Endodermal cell (in vitro differentiated cells): ENCODE measurements around the gene LPP. TPM values are rescaled to one million over a fixed set of nuclear protein-coding genes. Genes with fewer than 3 reads are reported as not detected.

ENCODE experiments used
- DNase-seq: peaks from one replicate; pipeline ENCODE4 v3.0.0-alpha.2; 2017
- H3K27ac ChIP-seq: 2 replicates; pipeline ENCODE4 v1.5.1; 2013; ENCODE audit warnings: mild to moderate bottlenecking, low read depth, low read length, moderate library complexity
- H3K27me3 ChIP-seq: 2 replicates; pipeline ENCODE4 v1.6.1; 2013; ENCODE audit warnings: mild to moderate bottlenecking, low read length, moderate library complexity; ENCODE audit not compliant: insufficient read depth, control insufficient read depth, poor library complexity, severe bottlenecking
- H3K36me3 ChIP-seq: 2 replicates; pipeline ENCODE4 v1.7.0; 2013; ENCODE audit warnings: mild to moderate bottlenecking, low read length, moderate library complexity; ENCODE audit not compliant: control insufficient read depth, insufficient read depth
- H3K4me1 ChIP-seq: one replicate; pipeline ENCODE4 v1.7.0; 2013; ENCODE audit warnings: low read length; ENCODE audit not compliant: control insufficient read depth, insufficient read depth
- H3K4me3 ChIP-seq: 2 replicates; pipeline ENCODE4 v1.5.1; 2013; ENCODE audit warnings: mild to moderate bottlenecking, low read length, moderate library complexity
- H3K9ac ChIP-seq: 2 replicates; pipeline ENCODE4 v1.6.1; 2013; ENCODE audit warnings: mild to moderate bottlenecking, low read length, moderate library complexity; ENCODE audit not compliant: poor library complexity, severe bottlenecking; ENCODE audit errors: extremely low read depth
- H3K9me3 ChIP-seq: 2 replicates; pipeline ENCODE4 v1.6.1; 2013; ENCODE audit warnings: mild to moderate bottlenecking, low read length, moderate library complexity; ENCODE audit not compliant: control insufficient read depth
- H3K27ac Mint-ChIP-seq: 2 replicates; pipeline ENCODE4 v1.8.0; 2020; ENCODE audit warnings: mixed read lengths
- H3K27me3 Mint-ChIP-seq: 2 replicates; pipeline ENCODE4 v1.8.0; 2021; ENCODE audit warnings: mild to moderate bottlenecking, mixed read lengths; ENCODE audit not compliant: insufficient read depth
- H3K36me3 Mint-ChIP-seq: 2 replicates; pipeline ENCODE4 v1.8.0; 2020; ENCODE audit warnings: low read depth, mixed read lengths
- H3K4me1 Mint-ChIP-seq: 2 replicates; pipeline ENCODE4 v1.8.0; 2020; ENCODE audit warnings: mixed read lengths
- H3K4me3 Mint-ChIP-seq: 2 replicates; pipeline ENCODE4 v1.8.0; 2020; ENCODE audit warnings: mild to moderate bottlenecking, moderate library complexity, mixed read lengths
- H3K9me3 Mint-ChIP-seq: 2 replicates; pipeline ENCODE4 v1.8.0; 2020; ENCODE audit warnings: mild to moderate bottlenecking, mixed read lengths
- CTCF ChIP-seq: fragments of 200-600 bp; sonication (generic); conservative IDR thresholded peaks from 2 replicates; pipeline ENCODE4 v1.5.0; 2021; ENCODE audit warnings: antibody characterized with exemption, mild to moderate bottlenecking
- WGBS, 2 experiments: methylation state at CpG; one replicate each; pipeline versions ENCODE4 v1.1.5 to v1.1.7; 2013; ENCODE audit warnings: missing lambda C conversion rate in 2 of 2, mixed read lengths in 1 of 2; ENCODE audit not compliant: insufficient coverage in 1 of 2, insufficient read length in 1 of 2; 5-methylcytosine and 5-hydroxymethylcytosine counted together
- total RNA-seq, 2 donors: library from RNA; stranded (reverse); fragmentation: NEBNext Ultra II Directional in 1 of 2; extraction: Animal tissue kit (Norgen Biotek cat#: 25700) in 1 of 2; gene quantifications; 2 replicates in 1 of 2; 3 replicates in 1 of 2; pipeline ENCODE4 v1.2.1, GENCODE V29; 2021

The LPP gene
- total RNA-seq, 2 donors from 2014 or later: 78.0 to 105 TPM

DNA sequence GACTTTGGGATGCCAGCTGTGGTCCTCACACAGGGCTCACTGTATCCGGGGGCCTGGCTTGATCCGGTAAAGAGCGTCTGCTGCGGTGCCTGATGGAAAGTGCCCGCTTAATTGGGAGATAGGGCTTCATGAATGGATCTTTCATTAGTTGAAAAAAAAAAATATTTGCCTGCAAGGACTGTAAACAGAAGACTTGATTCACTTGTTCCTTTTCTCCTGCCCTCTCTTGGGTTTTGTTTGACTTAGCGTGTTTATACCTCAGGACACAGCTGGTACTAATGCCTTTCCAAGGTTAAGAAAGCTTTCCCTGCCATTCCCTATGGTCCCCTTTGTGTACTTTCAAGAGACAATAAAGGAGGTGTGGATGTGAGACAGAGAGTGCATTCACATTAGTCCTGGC is 493.3 kb downstream of the LPP start:
- Mint-ChIP-seq H3K4me3 (no peak overlapping the region), H3K9me3 (no peaks in the 10 kb centered on the region), H3K27ac (no peak overlapping the region), H3K36me3 (no peaks in the 10 kb centered on the region), H3K4me1 (peaks cover 4% of the 10 kb centered on the region), H3K27me3 (no peaks in the 10 kb centered on the region)
- no peak for TF ChIP-seq CTCF
- Histone ChIP-seq H3K9ac (no peak overlapping the region), H3K27me3 (no peaks in the 10 kb centered on the region), H3K27ac (no peak overlapping the region), H3K4me1 (no peaks in the 10 kb centered on the region), H3K4me3 (no peak overlapping the region), H3K9me3 (no peaks in the 10 kb centered on the region), H3K36me3 (no peaks in the 10 kb centered on the region)
- DNase-seq: no peak
- 96% methylated on average over 6 of the region's 6 CpGs for WGBS, 2 experiments

DNA sequence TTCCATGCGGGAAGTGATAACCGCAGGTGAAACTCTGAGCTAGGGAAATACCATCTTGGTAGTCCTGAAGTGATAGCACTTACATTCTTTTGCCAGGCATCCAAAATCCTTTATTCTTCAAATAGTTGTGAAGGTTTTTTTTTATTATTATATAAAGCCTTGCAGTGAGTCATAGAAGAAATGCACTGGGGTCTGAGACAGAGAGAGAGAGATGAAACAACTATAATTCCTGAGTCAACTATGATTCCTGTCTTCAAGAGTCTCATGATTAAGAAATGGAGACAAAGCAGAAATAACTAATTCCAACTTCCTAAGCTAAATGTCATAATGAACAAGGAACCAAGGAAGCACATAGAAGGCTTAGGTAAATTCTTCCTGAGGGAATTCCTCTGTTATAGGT is 495.6 kb downstream of the LPP start:
- no peak overlapping the region for H3K27ac Mint-ChIP-seq
- no peaks in the 10 kb centered on the region for H3K9me3 Mint-ChIP-seq
- Histone ChIP-seq H3K36me3 (no peaks in the 10 kb centered on the region), H3K4me3 (no peak overlapping the region), H3K4me1 (no peaks in the 10 kb centered on the region), H3K27ac (no peak overlapping the region), H3K27me3 (no peaks in the 10 kb centered on the region), H3K9ac (no peak overlapping the region), H3K9me3 (no peaks in the 10 kb centered on the region)
- no peak overlapping the region for H3K4me3 Mint-ChIP-seq
- H3K4me1 Mint-ChIP-seq: peaks cover 3% of the 10 kb centered on the region
- no peak for DNase-seq
- H3K27me3 Mint-ChIP-seq: no peaks in the 10 kb centered on the region
- WGBS, 2 experiments: 91% methylated on average over 2 of the region's 2 CpGs; no CpG with 5 or more reads in 1 of the 2 experiments
- no peak for TF ChIP-seq CTCF
- no peaks in the 10 kb centered on the region for H3K36me3 Mint-ChIP-seq

DNA sequence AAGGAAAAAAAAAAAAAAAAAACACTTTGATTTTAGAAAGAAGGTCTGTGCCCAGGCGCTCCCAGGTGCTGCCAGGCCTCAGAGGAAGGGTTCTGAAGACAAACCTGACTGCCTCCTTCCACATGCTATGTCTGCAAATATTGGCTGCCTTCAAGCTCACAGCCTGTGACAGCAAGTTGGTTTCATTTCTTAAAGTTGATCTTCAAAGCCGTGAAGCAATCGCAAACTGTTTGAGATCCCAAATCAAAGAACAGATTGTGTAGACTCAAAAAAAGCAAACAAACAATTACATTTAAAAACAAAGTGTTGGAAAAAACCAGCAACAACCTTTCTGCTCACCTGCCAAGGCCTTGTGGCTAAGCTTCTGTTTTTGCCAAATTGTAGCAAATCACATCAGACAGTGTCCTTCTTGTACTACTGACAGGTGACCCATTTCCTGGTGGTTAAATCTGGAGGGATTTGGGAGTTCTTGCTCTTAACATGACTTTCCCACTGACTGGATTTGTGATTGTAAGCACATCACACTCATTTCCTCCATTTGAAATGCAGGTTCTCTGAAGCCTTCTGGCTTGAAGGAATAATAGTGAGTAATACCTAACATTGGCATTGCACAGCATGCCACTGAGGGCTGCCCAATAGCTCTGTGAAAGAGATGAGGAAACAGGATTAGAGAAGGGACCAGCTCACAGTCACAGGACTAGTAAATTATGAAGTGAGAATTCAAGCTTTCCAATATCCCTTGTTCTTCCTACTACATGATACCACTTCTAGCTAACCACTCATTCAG is 502.4 kb downstream of the LPP start:
- Mint-ChIP-seq H3K4me3 (no peak overlapping the region), H3K27ac (no peak overlapping the region), H3K27me3 (no peaks in the 10 kb centered on the region), H3K4me1 (peaks cover 2% of the 10 kb centered on the region), H3K9me3 (no peaks in the 10 kb centered on the region), H3K36me3 (no peaks in the 10 kb centered on the region)
- no peak overlapping the region for H3K27ac ChIP-seq
- H3K4me3 ChIP-seq: no peak overlapping the region
- H3K27me3 ChIP-seq: no peaks in the 10 kb centered on the region
- WGBS, 2 experiments: 94 to 100% methylated on average over 3 of the region's 3 CpGs
- no peak overlapping the region for H3K9ac ChIP-seq
- no peaks in the 10 kb centered on the region for H3K36me3 ChIP-seq
- TF ChIP-seq CTCF: no peak
- no peaks in the 10 kb centered on the region for H3K9me3 ChIP-seq
- DNase-seq: no peak
- no peaks in the 10 kb centered on the region for H3K4me1 ChIP-seq
